Measurements from ENCODE around the gene CARMIL1. TPM values are rescaled to one million over a fixed set of nuclear protein-coding genes. Genes with fewer than 3 reads are reported as not detected.

CARMIL1 gene
- total RNA-seq, 4 donors from 2014 or later, result 13.9 to 47.6 (median 30.4) TPM

- no peak for TF ChIP-seq CTCF (IDR thresholded peaks at IDR 0.05; ENCODE audit: low read depth)
Measured at GRCh38 chr6:25297823-25298522, 18.8 kb downstream of the CARMIL1 start.

- no peak for TF ChIP-seq CTCF (IDR thresholded peaks at IDR 0.05; ENCODE audit: low read depth)
Measured at GRCh38 chr6:25301362-25301761, 22.2 kb downstream of the CARMIL1 start.

GRCh38 chr6:25302151-25302550, 23.0 kb downstream of the CARMIL1 start:
- TF ChIP-seq CTCF (IDR thresholded peaks at IDR 0.05; ENCODE audit: low read depth), result no peak

- TF ChIP-seq CTCF (IDR thresholded peaks at IDR 0.05; ENCODE audit: low read depth), result no peak
Measured at GRCh38 chr6:25302677-25303128, 23.5 kb downstream of the CARMIL1 start.

GRCh38 chr6:25303254-25303653, 24.1 kb downstream of the CARMIL1 start:
- no peak for TF ChIP-seq CTCF (IDR thresholded peaks at IDR 0.05; ENCODE audit: low read depth)

GRCh38 chr6:25306379-25306778, 27.2 kb downstream of the CARMIL1 start:
- no peak for TF ChIP-seq CTCF (IDR thresholded peaks at IDR 0.05; ENCODE audit: low read depth)

- TF ChIP-seq CTCF (IDR thresholded peaks at IDR 0.05; ENCODE audit: low read depth), result no peak
Measured at GRCh38 chr6:25307805-25308494, 28.8 kb downstream of the CARMIL1 start.

All from subcutaneous adipose tissue (tissue), 4 donors.